NCI-H2081 treated with DMSO at 0.1 percent for 48 hours (cell line): Measurements from ENCODE around the gene BACH2.
"Not testable (repeated sequence)": the region's sequence is repeated elsewhere in the genome, so short reads cannot be mapped to it uniquely, and the experiment has no call there.

ENCODE experiments used
- DNase-seq: peaks from one replicate; lab custom pipeline; 2025; lab: John Stamatoyannopoulos, UW

The BACH2 gene

DNA sequence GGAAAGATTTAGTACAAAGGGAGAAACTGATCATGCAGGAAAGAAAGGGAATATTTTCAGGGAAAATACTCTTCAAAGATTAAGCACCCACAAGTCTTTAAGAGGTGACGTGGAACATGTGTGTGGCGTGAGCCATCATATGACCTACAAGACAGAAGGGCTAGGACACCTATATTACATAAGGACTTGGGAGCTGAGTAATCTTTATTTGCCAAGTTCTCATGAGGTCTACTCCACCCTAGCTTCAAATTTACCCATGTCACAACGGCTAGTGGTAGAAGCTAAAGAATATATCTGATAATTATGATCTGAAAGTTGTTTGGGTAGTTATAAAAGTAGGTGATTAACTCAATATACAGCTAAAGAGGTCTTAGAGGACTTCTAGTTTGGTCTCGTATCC, 234.6 kb downstream of the BACH2 start:
- no peak for DNase-seq

DNA sequence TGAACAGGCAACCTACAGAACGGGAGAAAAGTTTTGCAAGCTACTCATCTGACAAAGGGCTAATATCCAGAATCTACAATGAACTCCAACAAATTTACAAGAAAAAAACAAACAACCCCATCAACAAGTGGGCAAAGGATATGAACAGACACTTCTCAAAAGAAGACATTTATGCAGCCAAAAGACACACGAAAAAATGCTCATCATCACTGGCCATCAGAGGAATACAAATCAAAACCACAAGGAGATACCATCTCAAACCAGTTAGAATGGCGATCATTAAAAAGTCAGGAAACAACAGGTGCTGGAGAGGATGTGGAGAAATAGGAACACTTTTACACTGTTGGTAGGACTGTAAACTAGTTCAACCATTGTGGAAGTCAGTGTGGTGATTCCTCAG, 237.5 kb downstream of the BACH2 start:
- not testable (repeated sequence) for DNase-seq

- DNase-seq: not testable (repeated sequence)
Measured at GRCh38 chr6:90055924-90056323, 240.7 kb downstream of the BACH2 start.

GRCh38 chr6:90054193-90054592, 242.4 kb downstream of the BACH2 start:
- not testable (repeated sequence) for DNase-seq

DNA sequence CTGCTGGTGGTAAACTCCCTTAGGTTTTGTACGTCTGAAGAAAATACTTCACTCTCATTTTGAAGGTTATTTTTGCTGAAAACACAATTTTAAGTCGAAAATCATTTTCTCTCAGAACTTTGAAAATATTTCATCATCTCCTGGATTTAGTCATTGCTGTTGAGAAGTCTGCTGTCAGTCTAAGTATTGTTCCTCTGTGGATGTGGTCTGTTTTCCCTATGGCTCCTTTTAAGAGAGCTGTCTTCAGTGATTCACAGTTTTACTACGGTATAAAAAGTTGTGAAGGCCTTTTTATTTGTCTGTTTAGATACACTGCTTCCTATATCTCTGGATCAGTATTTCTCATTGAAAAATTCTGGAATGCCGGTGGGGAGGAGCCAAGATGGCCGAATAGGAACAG, 243.0 kb downstream of the BACH2 start:
- DNase-seq: no peak

DNA sequence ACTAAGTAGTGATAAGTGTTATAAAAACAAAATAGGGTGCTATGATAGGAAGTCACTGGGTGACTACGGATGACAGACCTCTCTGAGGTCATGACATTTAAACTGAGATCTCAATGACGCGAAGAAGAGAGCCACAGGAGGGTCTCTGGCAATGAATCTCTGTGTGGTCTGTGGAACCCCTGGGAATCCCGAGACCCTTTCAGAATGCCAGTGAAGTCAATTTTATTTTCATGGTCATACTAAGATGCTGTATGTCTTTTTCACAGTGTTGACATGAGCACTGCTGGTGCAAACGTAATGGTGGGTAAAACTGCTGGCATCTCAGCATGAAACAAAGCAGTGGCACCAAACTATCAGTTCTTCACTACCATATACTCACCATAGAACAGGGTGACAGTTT, 247.3 kb downstream of the BACH2 start:
- no peak for DNase-seq

DNA sequence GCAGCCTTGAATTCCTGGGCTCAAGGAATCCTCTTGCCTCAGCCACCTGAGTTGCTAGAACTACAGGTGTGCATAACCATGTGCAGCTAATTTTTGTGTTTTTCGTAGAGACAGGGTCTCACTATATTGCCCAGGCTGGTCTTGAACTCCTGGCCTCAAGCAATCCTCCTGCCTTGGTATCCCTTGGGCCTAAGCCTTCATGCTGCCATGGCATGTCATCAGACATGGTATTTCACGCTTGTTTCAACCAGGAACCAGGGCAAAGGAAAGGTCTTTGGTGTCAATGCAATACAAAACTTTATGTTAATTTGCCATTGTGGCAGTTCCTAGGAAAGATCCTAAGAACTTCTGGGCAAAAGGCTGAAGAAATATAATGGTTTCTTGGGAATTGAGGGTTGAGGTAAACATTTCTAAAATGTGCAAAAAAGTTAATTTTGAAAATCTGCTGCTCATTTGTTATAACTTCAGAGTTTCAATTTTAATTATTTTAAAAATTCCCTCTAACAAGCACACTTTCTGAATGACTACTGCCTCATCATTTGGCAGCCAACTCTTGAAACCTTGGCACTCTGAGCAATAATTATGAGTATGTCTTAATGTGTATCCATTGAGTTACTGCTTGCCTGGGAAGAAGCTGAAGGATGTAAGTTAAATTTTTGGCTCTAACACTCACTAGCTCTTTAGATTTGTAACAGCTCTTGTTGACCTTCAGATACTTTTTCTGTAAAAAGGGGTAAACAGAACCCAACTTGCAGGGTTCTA, 248.3 kb downstream of the BACH2 start:
- DNase-seq: no peak

- DNase-seq: no peak
Measured at GRCh38 chr6:90045535-90045934, 251.1 kb downstream of the BACH2 start.

- DNase-seq: no peak
Measured at GRCh38 chr6:90044833-90045381, 251.7 kb downstream of the BACH2 start.

- DNase-seq: no peak
Measured at GRCh38 chr6:90044182-90044832, 252.3 kb downstream of the BACH2 start.

DNA sequence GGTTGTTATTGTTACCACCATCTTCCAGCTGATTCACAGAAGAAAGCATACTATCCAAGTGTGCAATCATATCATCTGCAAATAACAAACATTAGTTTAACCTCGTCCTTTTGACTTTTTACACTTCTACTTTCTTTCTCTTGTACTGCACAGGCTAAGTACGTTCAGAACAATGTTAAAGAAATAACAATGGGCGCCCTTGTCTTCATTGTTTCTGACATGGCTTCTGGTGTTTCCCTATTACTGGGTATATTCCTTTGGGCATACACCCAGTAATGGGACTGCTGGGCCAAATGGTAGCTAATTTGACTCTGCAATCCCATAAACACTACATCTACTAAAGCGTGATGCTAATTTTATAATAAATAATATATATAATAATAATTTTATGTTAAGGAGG, 255.7 kb downstream of the BACH2 start:
- no peak for DNase-seq

DNA sequence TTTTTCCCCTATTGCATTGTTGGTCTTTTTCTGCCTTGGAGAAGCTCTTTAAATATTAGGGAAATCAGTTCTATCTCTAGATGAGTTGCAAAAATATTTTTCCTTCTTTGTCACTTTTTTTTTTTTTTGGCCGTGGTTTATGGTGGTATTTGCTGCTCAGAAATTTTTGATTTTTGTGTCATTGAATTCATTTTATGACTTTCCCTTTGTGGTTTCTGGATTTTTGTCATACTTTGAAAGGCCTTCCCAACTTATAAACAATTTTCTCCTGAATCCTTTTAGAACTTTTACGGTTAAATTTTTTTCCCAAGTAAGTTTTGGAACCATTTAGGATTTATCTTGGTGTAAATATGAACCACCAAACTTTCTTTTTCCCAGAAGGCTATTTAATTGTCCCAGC, 256.7 kb downstream of the BACH2 start:
- no peak for DNase-seq

- no peak for DNase-seq
Measured at GRCh38 chr6:90038961-90039653, 257.5 kb downstream of the BACH2 start.

GRCh38 chr6:90036963-90037362, 259.7 kb downstream of the BACH2 start:
- no peak for DNase-seq

DNA sequence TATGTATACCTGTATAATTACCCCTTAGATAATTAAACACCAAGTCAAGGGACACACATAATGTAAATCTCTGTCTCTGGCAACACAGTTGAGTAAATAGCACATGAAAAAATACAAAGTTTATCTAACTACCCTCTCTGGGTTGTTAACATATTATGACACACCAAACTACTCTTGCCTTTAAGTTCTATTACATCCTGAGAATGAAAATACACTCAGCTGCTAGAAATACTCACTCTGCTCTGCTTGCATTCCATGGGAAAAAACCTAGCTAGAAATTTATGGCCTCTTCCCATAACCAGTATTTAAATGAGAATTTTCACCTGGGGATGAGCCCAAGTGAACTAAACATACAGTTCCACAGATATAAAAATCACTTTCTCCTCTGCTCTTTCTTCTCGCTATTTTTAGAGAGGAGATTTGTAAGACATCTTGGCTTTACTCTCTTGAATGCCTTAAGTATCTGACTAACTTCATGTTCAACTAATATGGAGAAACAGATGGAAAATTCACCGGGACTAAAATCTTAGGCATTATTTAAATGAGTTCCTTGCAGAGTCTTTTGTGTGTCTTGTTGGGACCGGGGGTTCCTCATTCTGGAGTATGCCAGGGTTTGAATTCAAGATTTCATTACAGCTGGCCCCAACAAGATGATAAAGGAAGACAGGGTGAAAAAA, 261.5 kb downstream of the BACH2 start:
- no peak for DNase-seq

- DNase-seq: no peak
Measured at GRCh38 chr6:90033746-90034271, 262.8 kb downstream of the BACH2 start.

DNA sequence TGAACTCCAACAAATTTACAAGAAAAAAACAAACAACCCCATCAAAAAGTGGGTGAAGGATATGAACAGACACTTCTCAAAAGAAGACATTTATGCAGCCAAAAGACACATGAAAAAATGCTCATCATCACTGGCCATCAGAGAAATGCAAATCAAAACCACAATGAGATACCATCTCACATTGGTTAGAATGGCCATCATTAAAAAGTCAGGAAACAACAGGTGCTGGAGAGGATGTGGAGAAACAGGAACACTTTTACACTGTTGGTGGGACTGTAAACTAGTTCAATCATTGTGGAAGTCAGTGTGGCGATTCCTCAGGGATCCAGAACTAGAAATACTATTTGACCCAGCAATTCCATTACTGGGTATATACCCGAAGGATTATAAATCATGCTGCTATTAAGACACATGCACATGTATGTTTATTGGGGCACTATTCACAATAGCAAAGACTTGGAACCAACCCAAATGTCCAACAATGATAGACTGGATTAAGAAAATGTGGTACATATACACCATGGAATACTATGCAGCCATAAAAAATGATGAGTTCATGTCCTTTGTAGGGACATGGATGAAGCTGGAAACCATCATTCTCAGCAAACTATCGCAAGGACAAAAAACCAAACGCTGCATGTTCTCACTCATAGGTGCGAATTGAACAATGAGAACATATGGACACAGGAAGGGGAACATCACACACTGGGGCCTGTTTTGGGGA, 264.0 kb downstream of the BACH2 start:
- DNase-seq: not testable (repeated sequence)

DNA sequence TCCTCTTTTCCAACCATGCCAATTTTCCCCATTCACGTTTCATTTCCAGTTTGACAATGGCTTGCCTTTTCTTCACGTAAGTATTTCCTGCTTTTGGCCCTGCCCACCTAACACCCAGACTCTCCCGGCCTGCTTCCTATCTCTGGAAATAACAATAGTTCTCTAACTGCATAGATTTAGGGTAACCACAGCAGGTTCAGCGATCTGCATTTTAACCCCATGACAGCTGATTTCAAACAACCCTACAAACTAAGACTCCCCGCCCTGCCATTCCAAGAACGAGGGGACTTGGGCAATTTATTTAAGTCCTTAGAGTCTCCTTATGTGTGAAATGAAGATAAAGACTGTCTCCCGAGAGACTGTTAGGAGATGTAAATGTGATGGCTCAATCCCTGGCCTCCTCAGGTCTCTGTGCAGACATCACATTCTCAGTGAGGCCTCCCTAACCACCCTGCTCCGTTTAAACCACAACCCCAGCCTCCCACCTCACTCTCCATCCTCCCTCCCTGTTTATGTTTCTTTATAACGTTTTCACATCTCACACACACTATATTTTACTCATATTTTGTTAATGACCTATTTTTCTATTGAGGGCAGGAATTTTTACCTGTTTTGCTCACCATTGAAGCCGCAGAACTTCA, 267.5 kb downstream of the BACH2 start:
- DNase-seq: no peak

- no peak for DNase-seq
Measured at GRCh38 chr6:90028066-90028778, 268.4 kb downstream of the BACH2 start.

DNA sequence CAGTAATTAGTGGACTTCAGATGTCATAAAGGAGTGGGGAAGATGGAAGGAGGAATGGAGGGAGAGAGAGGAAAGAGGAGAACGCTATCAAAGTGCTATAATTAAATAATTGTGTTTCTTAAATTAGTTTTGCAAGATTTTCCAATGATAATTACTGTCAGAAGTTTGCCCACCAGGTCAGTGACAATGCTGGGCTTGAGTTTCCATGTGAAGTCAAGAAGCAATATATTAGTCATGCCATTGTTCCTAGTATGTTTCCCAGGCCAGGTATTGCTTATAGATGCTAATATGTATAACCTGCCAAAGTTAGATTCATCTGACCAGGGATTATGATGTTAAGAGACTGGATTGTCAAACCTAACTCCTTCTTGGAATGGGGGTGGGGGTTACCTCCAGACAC, 270.4 kb downstream of the BACH2 start:
- DNase-seq: no peak
